ENCODE measurements around the gene SECISBP2.

The SECISBP2 gene

GRCh38 chr9:89323390-89323789, 5.1 kb downstream of the SECISBP2 start:
- DNase-seq (ENCODE audit: extremely low read depth, low read depth), result no peak
- TF ChIP-seq, protein P1, sequence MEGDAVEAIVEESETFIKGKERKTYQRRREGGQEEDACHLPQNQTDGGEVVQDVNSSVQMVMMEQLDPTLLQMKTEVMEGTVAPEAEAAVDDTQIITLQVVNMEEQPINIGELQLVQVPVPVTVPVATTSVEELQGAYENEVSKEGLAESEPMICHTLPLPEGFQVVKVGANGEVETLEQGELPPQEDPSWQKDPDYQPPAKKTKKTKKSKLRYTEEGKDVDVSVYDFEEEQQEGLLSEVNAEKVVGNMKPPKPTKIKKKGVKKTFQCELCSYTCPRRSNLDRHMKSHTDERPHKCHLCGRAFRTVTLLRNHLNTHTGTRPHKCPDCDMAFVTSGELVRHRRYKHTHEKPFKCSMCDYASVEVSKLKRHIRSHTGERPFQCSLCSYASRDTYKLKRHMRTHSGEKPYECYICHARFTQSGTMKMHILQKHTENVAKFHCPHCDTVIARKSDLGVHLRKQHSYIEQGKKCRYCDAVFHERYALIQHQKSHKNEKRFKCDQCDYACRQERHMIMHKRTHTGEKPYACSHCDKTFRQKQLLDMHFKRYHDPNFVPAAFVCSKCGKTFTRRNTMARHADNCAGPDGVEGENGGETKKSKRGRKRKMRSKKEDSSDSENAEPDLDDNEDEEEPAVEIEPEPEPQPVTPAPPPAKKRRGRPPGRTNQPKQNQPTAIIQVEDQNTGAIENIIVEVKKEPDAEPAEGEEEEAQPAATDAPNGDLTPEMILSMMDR (IDR thresholded peaks at IDR 0.05; ENCODE audit: low read depth, low read length), result no peak

DNA sequence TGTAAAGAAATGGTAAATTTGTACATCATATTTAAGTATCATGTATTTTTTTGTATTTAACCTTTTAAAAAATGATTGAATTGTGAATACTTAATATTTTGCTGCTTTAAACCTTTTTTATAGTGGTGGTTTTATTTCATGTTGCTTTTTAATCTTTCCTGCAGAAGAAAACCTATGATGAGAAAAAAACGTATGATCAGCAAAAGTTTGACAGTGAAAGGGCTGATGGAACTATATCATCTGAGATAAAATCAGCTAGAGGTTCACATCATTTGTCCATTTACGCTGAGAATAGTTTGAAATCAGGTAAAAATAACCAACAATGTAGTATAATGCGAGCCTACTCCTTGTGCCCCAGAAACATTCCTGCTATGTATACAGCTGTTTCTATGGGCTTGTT, 7.4 kb downstream of the SECISBP2 start:
- TF ChIP-seq, protein P1 (IDR thresholded peaks at IDR 0.05; ENCODE audit: low read depth, low read length), result no peak

DNA sequence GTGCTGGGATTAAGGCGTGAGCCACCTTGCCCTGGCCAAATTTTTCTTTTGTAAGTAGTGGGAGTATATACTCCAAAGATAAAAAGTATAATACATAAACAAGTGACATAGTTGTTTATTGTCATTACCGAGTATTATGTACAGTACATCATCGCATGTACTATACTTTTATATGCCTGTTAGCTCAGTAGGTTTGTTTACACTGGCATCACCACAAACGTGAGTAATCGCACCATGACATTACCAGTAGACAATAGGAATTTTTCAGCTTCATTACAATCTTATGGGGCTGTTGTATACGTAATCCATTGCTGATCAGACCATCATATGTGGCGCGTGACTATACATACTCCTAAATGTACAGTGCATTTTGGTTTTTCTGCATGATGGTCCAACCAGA, 9.8 kb downstream of the SECISBP2 start:
- no peak for DNase-seq (ENCODE audit: extremely low read depth, low read depth)
- TF ChIP-seq, protein P1 (IDR thresholded peaks at IDR 0.05; ENCODE audit: low read depth, low read length), result no peak

More for the DNA sequence above, 7.4 kb downstream of the SECISBP2 start:
- no peak for DNase-seq (ENCODE audit: extremely low read depth, low read depth)

GRCh38 chr9:89329917-89330316, 11.6 kb downstream of the SECISBP2 start:
- TF ChIP-seq, protein P1 (IDR thresholded peaks at IDR 0.05; ENCODE audit: low read depth, low read length), result no peak
- DNase-seq (ENCODE audit: extremely low read depth, low read depth), result no peak

DNA sequence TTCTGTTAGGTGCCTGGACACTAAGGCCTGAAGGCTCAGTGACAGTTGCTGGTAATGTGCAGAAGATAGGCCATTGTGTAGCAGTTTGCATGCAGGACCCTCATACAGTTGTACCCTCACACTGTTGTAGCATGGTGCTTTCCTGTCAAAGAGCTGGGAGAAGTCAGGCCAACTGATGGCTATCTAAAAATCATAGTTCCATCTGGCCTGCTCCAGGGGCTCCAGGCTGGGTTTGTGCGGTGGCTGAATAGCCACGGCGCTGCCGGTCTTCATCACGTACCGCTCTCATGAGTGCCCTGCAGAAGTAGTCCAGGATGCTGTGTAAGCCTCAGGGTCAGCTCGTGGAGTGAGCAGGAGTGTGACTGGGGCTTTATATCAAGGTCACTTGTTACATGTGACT, 12.2 kb downstream of the SECISBP2 start:
- DNase-seq (ENCODE audit: extremely low read depth, low read depth), result no peak
- TF ChIP-seq, protein P1 (IDR thresholded peaks at IDR 0.05; ENCODE audit: low read depth, low read length), result no peak

DNA sequence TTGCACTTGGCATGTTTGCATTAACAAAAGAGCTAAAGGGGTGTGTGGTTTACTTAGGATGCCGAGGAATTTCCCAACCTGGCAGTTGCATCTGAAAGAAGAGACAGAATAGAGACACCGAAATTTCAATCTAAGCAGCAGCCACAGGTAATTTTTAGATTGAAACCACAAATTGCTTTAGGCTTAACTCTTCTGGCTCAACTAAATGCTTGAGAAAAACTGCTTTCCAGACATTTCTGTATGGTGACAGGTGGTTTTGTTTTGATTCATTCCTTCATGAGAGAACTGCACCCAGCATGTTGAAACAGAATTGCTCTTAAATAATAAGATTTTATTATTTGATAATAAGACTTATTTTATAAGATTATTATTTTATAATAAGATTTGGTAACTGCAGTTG, 21.5 kb downstream of the SECISBP2 start:
- no peak for DNase-seq (ENCODE audit: extremely low read depth, low read depth)
- TF ChIP-seq, protein P1 (IDR thresholded peaks at IDR 0.05; ENCODE audit: low read depth, low read length), result no peak

- TF ChIP-seq, protein P1 (IDR thresholded peaks at IDR 0.05; ENCODE audit: low read depth, low read length), result no peak
These were observed 22.0 kb downstream of the SECISBP2 start for GRCh38 chr9:89340332-89340731.

More at GRCh38 chr9:89340332-89340731, 22.0 kb downstream of the SECISBP2 start:
- DNase-seq (ENCODE audit: extremely low read depth, low read depth), result no peak
